ENCODE measurements around the gene CREB3.

- TF ChIP-seq CTCF (conservative IDR thresholded peaks at IDR 0.05) (no peak), EZH2 (IDR thresholded peaks at IDR 0.05; ENCODE audit: low read depth) (no peak)
Observed at GRCh38 chr9:35726931-35727330, 5.5 kb upstream of the CREB3 start.

All from PC-9 (cell line).